Activated CD4-positive, alpha-beta T cell treated with anti-CD3 and anti-CD28 coated beads for 24 hours (primary cell): ENCODE results near the gene PEPD.
"Not testable (repeated sequence)": the region's sequence is repeated elsewhere in the genome, so short reads cannot be mapped to it uniquely, and the experiment has no call there.

ENCODE experiments used
- DNase-seq, 2 donors: peaks; one replicate each; pipeline ENCODE4 v3.0.0-alpha.2; 2020; ENCODE audit warnings: low read depth in 2 of 2

Gene PEPD

DNA sequence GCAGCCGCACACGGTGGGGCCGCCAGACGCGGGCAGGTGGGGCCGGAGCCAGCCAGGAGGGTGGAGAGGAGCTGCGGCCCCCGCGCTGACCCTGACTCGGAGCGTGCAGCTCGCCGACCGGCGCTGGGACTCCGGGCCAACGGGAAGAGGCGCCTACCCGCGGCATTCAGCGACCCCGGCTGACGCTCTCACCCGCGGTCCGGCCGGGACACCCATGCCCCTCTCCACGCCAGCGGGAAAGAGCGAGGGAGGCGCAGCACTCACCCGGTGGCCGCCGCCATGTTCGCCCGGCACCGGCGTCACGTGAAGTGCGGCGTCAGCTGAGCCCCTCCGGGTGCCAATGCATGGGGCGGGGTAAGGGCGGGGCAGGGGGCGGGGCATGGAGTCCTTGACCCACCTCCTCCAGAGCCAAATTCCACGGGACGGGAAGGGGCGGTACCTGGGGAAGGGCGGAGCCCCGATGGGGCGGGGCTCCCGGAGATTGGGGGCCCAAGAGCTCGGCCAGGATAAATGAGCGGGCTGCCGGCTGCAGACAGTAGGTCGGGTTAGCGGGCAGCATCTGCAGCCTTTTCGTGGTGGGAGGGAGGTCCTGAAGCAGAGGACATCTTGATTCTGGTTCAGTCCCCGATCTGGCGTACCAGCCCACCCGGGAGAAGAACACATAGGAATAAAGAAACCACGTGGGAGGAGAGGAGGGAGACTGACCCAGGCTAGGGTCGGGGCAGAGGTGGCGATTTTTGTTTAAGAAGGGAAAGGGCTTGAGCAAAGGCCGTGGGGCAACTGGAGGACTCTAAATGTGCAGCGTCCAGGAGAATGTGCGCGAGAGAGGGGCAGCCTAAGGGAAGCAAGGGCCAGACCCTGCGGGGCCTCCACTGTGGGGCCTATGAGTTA is at the start of gene PEPD:
PEPD (minus strand) TSS at position 312 of the 891 bp plus-strand sequence; CDS start at position 281, 31 bp downstream.
- DNase-seq, result peak; percentile 77 to 84

DNA sequence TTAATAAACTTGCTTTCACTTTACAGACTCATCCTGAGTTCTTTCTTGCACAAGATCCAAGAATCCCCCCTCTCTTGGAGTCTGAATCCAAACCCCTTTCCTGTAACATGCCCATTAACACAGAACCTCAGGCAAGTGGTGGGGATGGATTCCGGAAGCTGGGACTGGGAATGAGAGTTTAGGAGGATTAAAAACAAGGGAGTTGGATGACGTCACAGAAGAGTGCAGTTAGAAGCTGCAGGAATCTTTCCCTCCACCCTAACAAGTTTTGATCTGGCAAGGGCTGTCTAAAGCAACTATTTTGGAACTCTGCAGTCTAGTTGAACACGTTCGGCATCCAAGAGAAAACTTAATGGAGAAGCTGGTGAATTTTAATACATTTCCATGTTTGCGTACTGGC is 48.2 kb upstream of the PEPD start:
- no peak for DNase-seq

DNA sequence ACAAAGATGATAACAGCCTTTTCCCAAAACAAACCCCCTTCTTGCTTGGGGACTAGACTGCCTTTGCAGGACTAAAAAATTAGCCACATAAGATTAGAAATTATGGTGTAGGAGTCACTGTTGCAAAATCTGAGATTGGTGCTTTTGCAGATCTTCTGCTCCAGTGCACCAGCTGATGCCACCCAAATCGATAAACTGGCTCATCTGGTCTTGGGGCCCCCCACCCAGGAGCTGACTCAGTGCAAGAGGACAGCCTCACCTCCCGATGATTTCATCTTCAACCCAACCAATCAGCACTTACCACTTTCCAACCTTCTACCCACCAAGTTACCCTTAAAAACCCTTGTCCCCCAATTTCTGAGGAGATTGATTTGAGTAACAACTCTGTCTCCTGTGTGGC is 47.1 kb upstream of the PEPD start:
- no peak for DNase-seq

DNA sequence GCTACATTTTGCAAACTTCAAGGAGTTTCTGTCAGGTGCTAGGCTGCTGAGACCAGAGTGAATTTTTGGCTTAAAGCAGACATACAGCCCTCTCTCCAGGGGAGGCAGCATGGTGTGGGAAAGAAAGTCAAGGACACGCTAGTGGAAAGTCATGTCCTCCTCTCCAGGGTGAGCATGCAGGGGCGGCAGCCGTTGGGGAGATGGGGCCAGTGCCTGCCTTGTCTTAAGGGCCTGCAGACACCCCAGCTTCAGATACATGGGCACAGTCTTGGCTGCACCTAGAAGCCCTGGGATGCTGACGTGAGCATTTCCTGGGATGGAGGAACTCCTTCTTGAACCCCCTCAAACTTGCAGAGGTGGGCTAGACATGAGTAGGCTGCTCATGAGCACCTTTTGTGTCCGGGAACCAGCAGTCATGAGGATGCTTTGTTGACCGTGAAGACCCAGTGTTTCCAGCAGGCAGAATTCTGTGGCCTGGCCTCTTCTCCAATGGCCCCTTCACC is 43.3 kb upstream of the PEPD start:
- DNase-seq, result no peak

DNA sequence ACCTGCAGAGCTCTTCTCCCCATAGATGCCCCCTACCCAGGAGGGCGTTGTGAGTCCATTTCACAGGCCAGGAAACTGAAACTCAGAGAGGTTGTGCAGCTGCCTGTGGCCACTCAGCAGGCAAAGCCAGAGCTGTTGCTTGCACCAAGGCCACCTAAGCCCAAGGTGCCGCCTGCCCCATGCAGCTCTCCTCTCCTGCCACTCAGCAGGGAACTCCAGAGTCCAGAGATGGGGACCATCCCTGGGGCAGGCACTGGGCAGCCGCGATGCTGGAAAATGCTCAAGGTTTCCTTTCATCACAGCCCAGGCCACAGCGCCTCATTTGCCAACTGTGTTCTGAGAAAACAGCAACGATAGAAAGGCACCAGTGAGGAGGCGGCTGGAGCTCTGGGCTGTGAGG is 41.0 kb upstream of the PEPD start:
- DNase-seq, result no peak

DNA sequence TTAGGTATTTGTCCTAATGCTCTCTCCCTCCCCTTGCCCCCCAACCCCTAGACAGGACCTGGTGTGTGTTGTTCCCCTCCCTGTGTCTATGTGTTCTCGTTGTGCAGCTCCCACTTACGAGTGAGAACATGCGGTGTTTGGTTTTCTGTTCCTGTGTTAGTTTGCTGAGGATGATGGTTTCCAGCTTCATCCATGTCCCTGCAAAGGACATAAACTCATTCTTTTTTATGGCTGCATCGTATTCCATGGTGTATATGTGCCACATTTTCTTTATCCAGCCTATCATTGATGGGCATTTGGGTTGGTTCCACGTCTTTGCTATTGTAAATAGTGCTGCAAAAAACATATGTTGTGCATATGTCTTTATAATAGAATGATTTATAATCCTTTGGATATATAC is 40.1 kb upstream of the PEPD start:
- DNase-seq, result not testable (repeated sequence)

DNA sequence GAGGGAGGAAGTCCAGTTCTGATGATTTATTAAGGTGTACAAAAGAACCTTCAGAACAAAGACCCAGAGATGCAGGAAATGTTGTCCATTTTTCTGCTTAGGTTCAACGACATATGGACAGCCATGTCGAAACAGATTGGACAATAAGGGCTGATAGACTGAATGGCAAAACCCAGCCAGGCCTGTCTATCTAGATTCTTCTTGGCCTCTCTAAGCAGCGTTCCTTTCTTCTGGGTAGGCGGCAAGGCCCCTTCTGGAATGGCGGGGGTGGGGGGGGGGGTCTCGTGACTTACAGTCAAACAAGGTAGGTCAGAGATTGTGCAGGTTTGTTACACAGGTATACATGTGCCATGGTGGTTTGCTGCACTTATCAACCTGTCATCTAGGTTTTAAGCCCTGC is 39.7 kb upstream of the PEPD start:
- no peak for DNase-seq

DNA sequence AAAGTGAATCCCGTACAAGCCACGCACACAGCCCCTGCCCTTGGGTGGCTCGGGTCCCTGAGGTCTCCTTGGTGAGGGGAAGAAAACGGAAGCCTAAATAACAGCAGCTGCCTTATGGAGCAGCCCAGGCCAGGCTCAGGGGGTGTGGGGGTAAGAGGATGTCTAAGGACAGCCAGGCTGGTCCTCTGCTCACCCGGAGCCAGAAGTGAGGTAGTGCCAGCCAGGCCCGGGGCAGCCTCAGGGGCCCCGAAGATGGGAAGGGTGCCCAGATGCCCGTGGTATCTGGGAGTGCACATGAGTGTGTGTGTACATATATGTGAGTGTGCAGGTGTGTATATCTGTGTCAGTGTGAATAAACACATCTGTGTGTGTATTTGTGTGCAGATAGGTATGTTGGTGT is 38.4 kb upstream of the PEPD start:
- DNase-seq, result no peak

DNA sequence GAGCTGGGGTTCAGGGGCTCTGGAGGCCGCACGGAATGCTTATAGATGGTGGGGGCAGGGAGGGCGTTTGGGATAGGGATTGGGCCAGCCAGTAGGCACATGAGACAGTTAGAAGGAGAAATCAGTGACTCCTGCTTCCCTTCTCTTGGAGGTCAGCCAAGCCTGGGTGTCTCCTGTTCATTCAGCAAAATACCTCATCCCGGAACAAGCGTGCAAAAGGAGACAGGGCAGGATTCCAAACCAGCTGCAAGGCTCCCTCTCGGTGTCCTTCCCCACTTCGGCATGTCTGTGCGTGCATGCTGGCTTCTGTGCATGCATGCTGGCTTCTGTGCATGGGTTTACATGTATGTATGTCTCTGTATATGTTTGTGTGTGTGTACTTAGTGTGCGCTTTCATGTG is 37.3 kb upstream of the PEPD start:
- no peak for DNase-seq

DNA sequence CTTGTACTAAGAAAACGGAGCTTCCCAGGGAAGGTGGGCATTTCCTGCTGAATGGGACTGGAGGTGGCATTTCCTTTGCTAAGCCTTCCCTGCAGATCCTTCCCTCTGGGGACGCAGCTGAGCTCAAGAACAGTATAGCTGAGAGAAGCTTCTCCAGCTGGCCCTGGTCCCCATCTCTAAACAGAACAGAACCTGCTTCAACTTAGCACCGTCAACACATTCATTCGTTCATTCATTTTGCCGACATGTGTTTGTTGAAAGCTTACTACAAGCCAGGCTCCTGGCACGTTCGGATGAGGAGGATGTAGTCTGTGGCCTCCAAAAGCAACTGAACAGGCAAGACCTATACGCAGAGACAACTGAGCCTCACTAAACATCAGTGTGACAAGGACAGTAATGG is 36.6 kb upstream of the PEPD start:
- DNase-seq, result no peak

DNA sequence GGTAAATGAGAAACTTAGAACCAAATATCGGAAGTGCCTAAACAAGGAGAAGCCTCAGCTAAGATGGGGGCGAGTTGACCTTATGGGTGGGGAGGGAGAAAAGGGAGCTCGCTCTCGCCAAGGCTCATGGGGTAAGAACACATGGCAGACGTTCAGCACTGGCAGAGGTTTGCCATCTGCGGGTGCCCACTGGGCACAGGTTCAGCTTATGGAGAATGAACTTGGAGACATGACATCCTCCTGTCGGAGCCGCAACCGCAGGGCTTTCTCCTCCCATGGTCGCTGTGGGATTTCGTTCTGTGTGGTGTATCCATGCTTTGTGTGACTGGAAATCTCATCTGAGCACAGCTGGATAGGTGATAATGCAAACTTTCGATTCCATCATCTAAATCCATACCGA is 36.1 kb upstream of the PEPD start:
- DNase-seq, result no peak

DNA sequence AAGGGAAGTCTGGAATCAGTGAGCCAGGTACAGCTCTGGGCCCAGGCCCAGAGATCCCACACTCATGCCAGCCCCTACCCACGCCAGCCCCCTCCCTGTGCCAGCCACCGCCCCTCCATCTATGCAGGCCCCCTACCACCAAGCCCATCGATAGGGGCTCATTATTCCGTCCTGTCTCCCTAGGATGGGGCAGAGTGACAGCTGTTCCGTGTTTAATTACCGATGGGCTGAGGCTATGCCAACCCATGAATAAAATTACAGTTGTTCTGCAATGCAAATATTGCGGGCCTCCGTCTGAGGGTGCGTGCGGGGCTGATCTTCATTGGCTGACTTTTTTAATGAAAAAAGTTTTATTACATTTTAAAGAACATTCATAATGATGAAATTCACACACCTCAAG is 35.6 kb upstream of the PEPD start:
- no peak for DNase-seq

DNA sequence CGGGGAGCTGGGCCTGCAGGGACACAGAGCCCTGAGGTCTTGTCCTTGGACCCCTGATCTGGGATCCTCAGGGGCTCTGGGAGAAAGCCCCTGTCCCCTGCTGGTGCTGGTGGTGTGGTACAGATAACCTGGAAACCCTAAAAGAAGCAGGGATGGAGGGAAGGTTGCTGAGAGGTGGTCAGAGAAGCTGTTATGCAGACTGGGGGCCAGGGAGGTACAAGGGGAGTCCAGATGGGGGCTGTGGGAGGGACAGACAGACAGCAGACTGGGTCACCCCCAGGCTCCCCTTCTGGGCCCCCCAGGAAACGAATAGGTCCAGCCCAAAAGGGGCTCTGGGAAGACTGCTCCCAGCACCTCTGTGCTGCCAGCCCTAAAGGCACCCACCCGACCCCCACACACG is 34.7 kb upstream of the PEPD start:
- no peak for DNase-seq

DNA sequence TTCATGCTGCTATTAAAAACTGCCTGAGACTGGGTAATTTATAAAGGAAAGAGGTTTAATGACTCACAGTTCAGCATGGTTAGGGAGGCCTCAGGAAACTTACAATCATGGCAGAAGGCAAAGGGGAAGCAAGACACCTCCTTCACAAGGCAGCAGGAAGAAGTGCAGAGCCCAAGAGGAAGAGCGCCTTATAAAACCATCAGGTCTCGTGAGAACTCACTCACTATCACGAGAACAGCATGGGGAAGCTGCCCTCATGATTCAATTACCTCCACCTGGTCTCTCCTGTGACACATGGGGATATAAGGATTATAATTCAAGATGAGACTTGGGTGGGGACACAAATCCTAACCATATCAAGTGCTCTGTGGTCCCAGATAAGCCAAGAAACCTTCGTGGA is 34.1 kb upstream of the PEPD start:
- not testable (repeated sequence) for DNase-seq

DNA sequence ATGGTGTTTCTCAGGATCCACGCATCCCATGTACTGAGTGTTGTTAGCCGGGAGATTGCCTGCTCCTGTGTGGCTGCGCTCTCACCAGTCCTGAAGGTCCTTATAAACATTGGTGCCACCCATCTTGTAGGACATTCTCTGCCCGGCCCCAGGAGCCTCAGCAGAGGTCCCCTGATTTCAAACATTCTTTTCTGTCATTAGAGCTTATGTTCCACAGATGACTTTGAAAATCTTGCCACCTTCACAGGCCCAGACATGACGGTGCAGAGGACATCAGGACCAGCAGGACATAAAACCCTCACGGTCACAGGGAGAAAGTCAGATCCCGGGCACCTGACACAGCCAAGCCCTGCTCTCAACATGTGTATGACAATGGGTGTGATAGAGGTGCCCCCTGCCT is 33.2 kb upstream of the PEPD start:
- no peak for DNase-seq

DNA sequence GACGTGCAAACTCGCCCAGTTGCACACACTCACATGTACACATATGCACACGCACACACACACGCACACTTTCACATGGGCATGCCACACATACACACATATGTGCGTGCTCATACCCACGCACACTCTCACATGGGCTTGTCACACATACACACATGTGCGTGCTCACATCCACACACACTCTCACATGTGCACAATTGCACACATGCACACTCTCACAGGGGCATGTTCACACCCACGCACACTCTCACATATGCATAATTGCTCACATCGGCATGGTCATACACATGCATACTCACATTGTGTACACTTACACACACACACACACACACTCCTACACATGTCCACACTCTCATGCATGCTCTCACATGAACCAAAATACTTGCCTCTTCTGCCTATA is 32.8 kb upstream of the PEPD start:
- no peak for DNase-seq

DNA sequence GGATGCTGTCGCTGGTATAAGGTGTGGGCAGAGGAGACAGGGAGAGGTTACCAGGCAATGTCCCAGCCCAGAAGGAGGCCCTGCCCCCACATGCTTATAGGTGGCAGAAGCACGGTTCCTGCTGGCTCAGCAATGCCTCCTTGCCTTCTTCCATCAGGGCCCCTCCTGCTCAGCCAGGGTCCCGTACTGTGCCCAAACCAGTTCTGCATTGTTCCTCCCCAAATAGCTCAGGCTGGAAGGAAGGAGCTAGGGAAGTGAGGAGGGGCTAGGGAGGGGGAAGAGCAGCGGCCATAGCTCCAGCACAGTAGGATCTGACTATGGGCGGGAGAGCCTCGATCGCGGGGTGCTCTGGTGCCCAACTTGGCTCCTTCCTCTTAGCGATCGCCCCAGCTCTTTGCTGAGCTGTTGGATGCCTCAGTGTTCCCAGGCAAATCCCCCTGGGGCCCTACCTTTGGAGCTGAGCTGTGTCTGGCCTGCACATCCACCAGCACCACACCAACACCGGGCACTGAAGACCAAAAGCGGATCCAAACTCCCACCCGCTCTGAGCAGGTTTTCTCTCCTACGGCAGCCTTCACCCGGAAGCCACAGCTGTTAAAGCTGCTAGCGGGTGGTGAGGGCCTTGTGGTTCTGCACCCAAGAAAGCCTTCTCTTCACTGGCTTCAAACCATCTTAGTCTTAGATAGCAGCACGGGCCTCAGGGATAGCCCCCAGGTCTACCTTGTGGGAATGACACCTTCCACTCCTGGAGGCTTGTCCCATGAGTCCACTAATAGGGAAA is 32.1 kb upstream of the PEPD start:
- DNase-seq, result no peak

DNA sequence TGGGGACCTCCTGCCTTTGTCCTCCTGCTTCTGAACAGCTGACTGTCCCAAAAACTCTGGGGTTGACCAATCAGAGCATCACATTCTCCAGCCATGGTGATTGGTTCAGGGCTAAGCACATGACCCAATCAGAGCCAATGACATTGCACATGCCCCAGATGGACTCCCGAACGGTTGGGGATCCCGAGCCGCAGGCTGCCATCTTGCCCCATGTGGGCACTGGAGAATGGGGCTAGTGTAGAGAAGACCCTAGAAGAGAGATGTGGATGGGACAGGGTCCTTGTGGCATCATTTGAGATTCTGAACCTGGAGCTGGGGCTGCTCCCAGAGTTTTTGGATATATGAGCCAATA is 31.3 kb upstream of the PEPD start:
- no peak for DNase-seq

DNA sequence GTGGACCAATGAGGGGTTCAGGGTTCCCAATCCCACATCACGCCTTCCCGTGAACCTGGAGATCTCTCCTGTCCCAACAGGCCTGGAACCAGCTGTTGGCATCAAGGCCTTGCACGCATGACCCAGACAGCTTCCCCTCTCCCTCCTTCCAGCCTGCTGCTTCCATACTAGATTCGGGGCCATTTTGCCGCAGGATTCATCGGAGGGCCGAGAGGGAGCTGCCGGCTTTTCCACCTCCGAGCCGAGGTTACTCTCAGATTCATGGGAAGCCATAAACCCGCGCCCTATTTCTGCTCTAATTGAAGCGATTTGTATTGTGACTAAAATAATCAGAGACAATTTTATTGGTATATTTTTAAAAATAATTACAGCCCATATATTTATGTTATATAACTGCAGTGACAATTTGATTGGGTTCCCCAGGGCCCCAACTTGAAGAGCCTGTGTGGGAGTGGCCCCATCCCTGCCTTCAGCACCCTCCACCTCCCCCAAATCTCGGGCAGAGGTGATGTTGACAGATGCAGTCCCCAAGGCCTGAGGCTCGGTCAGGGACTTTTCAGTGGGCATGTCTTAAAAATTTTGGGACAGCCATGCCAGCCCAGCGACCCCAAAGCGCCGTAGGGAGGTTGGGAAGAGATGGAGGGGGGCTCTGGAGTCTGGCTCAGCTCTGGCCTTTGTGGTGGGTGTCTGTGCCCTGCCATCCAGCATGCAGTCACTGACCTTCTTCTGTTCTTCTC is 30.8 kb upstream of the PEPD start:
- no peak for DNase-seq

DNA sequence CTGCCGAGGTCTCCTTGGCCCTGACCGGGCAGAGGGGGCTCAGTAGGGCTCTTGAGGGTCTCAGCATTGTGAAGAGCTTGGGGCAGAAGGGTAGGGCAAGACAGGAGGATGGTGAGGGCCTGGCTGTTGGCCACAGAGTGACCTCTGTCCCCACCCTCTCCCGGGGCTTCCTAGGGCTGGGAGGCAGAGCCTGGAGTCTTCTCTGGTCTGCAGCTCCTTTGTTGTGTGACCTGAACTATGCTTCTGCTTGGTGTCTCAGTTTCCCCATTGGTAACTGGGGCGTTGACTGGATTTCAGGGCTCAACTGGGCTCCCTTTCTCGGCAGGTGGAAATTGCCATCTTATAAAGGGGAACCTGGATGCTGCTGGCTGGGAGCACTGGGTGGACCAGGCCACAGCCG is 30.1 kb upstream of the PEPD start:
- DNase-seq, result no peak

DNA sequence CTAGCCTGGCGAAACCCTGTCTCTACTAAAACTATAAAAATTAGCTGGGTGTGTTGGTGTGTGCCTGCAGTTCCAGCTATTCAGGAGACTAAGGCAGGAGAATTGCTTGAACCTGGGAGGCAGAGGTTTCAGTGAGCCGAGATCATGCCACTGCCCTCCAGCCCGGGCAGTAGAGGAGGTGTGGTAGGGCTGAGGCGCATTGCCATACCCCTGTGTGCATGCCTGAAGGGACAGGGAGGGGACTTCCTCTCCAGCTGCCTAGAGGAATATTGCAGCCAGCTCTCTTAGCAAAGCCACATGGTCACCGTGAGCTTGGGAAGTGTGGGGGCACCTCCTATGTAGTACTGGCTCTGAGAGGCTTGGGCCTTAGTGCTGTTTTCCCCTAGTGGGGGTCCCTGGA is 29.2 kb upstream of the PEPD start:
- no peak for DNase-seq

DNA sequence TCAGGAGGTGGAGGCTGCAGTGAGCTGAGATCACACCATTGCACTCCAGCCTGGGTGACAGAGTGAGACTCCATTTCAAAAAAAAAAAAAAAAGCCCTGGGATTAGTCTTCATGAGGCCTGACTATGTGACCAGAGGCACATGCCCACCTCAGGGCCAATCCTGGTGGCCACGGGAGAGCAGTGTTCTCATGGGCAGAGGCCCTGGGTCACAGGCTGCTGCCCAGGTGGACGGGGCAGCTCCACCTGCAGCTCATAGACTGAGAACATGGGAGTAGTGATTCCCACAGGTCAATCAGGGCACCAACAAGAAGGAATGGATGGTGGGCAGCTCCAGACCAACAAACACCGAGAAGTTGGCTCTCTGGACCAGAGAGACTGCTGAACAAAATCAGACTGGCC is 26.1 kb upstream of the PEPD start:
- no peak for DNase-seq
